GM21360 (cell line): ENCODE results near the gene COL1A2.

Experiments used
- ATAC-seq: cut with Tn5 transposase; IDR thresholded peaks from one replicate; pipeline ENCODE4 v1.9.1; 2021; ENCODE audit warnings: mild to moderate bottlenecking, moderate library complexity; ENCODE audit not compliant: unreplicated experiment

The COL1A2 gene

GRCh38 chr7:94432817-94433216, 38.1 kb downstream of the COL1A2 start:
- ATAC-seq, result no peak

DNA sequence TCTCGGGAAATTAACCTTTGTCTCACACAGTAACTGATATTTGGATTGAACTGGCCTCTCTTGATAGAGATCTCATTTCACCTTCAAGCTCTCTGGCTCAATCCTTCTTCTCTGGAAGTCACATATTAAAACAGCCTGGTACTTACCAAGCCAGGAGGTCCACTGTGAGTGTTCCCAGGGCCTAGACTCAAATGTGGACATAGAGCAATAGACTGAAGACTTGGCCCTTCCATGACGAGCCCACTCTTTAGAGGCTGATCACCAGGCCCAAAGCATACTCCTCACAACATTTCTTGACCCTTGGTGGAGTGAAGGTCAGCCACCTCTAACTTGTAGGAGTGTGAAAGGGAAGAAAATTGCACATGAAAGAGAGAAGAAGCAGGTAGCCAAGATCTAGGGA, 38.5 kb downstream of the COL1A2 start:
- ATAC-seq, result no peak

DNA sequence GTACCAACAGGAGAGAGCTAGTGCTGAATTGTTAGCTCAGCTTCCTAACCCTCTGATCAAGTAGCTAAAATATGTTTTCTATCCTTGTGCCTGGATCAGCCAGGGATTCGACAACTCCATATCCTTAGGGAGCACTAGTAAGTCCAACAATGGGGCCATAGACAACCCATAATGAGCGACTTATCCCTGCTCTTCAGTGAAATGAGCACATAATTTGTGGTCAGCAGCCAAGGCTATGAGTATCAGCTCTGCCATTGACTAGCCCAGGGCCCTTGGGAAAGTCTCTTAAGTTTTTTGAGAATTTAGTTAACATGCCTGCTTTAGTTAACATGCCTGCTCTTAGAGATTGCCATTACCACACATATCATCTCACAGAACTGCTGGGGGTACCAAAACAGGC, 39.3 kb downstream of the COL1A2 start:
- ATAC-seq, result no peak

GRCh38 chr7:94436018-94436604, 41.4 kb downstream of the COL1A2 start:
- ATAC-seq, result peak; percentile 96

DNA sequence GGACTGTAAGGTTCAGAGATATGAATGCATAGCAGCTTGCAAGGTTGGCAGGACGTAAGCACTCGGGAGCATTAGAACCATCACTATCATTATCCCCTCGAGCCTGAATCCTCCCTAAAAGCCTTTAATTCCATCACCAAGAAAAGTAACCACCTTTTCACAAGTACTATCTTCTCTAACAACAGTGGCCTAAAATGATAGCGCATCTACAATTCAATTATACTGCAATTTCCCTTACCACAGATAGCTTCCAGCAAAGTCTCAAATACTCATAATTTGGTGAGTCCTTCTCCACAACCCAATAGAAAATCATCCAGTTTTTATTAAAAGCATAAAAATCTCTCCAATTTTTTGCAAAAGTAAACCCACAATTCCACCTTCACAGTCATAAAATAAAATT, 42.0 kb downstream of the COL1A2 start:
- ATAC-seq, result no peak

DNA sequence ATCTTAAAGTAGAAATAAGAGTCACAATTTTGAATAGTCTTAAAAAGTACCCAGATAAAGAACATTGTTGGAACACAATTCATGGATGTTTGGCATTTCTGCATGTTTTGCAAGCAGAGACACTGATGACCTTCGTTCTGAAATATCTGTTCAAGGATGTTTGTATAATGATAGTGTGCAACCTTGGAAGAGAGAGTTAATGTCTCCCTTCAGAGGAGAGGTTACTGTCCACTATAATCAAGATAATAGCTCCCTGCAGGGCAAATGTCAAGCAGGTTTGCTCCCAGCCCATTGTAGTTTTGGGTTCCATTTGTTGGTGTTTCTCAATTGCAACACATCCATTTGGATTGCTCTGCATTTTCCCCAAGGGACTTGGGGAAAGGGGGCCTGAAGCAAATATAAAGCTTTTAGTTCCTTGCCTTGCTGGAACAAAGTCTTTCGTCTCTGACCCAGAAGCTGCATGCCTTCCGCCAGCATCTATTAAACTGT, 45.2 kb downstream of the COL1A2 start:
- ATAC-seq, result no peak

DNA sequence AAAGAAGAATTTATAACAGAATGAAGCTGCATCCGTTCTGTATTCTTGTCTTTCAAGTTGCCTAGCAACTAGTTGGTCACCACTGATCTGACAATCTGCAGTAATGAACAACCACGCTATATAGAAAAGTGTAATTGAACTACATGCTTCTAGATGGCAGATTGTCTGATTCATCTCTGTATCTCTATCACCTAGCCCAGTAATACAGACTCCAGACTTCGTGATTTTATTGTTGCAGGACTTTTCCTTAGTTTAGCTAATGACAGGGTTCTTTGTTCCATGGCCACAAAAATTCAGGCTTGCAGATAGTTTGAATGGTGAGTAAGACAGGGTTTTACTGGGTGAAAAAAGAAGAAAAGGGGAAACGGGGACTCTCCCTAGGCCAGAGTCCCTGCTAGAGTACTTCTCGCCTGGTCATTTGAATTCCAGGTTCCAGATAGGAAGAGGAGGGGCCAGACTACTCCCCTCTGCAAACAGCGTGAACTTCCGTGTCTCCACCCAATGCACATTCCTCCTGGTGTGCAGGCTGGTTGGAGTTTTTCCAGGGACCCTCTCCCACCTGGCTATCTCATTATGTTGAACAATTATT, 45.9 kb downstream of the COL1A2 start:
- ATAC-seq, result no peak

DNA sequence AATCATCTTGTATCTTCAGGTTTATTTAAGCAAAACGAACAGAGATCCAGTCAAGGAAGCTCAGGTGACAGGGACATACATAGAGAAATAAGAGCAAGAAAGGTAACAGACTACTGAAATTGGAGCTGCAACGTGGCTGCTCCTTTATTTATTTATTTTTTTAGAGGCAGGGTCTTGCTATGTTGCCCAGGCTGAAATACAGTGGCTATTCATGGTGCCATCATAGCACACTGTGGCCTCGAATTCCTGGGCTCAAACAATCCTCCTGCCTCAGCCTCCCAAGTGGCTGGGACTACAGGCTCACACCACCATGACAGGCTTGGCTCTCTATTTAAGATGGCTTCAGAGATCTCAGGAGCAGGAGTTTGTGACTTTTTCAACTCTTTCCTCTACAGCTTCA, 46.4 kb downstream of the COL1A2 start:
- no peak for ATAC-seq

DNA sequence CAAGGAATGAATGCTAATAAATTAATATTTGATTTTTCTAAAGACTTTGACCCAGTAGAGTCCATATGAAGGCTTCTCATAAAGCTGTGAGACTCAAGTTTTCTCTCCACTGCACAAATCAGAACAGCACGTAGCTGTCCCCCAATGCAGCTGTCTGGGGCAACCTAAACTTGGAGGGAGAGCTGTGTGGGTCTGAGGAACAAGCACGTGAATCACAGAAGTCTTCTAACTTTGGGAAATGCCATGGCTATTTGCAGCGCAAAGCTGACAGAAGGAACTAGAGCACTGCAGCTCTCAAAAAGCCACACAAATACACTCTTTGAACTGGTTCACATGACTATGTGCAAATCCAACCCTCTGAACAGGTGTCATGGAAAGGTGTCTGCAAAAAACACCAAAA, 47.9 kb downstream of the COL1A2 start:
- no peak for ATAC-seq

DNA sequence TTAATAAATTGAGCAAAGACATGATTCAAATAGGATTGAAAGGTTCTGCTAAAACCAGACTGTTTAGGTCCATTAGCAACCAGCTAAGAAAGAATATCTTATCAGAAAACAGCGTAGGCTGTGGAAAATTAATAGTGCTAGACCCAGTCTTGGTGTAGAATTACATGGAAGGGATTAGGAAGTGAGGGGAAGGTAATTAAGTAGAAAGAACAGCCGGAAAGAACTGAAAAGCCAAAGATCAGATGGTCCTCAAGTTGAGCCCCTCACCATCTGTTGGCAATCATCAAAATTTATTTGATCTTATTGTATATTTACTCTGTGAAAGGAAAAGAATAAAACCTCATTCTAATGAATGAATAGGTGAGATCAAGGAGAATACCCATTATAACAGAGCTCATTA, 50.1 kb downstream of the COL1A2 start:
- ATAC-seq, result no peak

- no peak for ATAC-seq
These were observed 51.0 kb downstream of the COL1A2 start for GRCh38 chr7:94445696-94446194.

GRCh38 chr7:94446308-94446707, 51.6 kb downstream of the COL1A2 start:
- no peak for ATAC-seq

GRCh38 chr7:94449151-94449725, 54.5 kb downstream of the COL1A2 start:
- ATAC-seq, result peak; percentile 87

DNA sequence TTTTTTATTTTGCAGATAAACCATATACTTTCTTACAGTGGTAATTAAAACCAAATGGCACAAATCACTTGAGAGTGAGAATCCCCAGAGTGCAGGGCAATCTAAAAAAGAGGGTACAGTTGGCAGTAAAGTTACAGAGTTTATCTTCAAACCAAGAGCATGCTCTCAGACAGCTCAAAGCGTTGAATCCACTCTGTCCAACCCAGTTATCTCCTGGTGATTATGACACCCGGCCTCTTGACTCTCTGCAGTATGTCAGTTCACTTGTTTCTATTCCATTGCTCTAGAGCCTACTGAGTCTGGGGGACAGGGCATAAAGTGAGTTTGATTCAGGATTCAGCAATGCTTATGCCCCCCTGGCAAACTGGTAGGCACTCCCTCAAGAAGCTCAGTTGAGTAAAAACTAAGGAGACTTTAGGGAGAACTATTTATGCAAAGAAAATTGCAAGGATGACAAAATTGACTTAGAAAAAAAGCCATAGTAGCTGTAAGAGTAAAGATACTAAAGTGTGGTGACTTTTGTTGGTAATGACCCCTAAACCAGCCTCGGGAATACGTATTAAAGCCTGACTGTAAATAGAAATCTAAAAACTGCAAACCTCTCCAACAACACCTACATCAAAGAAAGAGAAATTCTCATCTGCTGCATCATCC, 55.5 kb downstream of the COL1A2 start:
- ATAC-seq, result no peak

- no peak for ATAC-seq
These were observed 56.5 kb downstream of the COL1A2 start for GRCh38 chr7:94451187-94451586.

GRCh38 chr7:94452239-94452638, 57.5 kb downstream of the COL1A2 start:
- ATAC-seq, result no peak

GRCh38 chr7:94453898-94454297, 59.2 kb downstream of the COL1A2 start:
- ATAC-seq, result no peak

GRCh38 chr7:94458041-94458440, 63.3 kb downstream of the COL1A2 start:
- ATAC-seq, result no peak

GRCh38 chr7:94466516-94466915, 71.8 kb downstream of the COL1A2 start:
- ATAC-seq, result no peak

GRCh38 chr7:94471604-94472003, 76.9 kb downstream of the COL1A2 start:
- no peak for ATAC-seq

DNA sequence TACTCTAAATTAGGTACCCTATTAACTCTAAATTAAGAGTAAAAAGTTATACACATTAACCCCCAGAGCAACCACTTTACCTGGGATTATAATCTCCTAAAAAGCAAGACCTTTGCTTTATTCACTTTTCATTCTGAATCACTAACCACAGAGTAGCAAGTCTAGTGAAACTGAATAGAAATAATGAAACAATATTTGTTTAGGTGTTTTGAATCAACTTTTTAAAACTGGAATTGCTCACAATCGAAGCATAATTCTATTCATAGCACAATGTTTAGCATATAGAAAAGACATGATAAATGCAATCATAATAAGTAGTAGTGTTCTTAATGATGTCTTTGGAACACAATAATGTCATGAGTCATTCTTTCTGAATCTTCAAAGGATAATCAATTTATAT, 77.9 kb downstream of the COL1A2 start:
- no peak for ATAC-seq
